Sigmoid colon (tissue), 4 donors: Measurements from ENCODE around the gene FOXP1.

ENCODE experiments used
- POLR2A ChIP-seq, 2 donors: fragments of 450-650 bp; IDR thresholded peaks; one replicate each; pipeline ENCODE4 v1.6.1; 2016; ENCODE audit warnings: antibody characterized with exemption in 2 of 2, mild to moderate bottlenecking in 2 of 2, moderate library complexity in 2 of 2
- POLR2AphosphoS5 ChIP-seq, 4 donors: sonication (generic); formaldehyde crosslinking; IDR thresholded peaks; one replicate each; pipeline ENCODE4 v1.6.1; 2017; ENCODE audit warnings: antibody characterized with exemption in 4 of 4
- TF ChIP-seq, protein P1 (sequence below), 4 experiments: fragments of 450-650 bp in 3 of 4; fragments of 200-600 bp in 1 of 4; IDR thresholded peaks; one replicate each; pipeline ENCODE4 v1.5.1; 2016 to 2019; ENCODE audit warnings: antibody characterized with exemption in 4 of 4, mild to moderate bottlenecking in 3 of 4, moderate library complexity in 2 of 4

DNA sequence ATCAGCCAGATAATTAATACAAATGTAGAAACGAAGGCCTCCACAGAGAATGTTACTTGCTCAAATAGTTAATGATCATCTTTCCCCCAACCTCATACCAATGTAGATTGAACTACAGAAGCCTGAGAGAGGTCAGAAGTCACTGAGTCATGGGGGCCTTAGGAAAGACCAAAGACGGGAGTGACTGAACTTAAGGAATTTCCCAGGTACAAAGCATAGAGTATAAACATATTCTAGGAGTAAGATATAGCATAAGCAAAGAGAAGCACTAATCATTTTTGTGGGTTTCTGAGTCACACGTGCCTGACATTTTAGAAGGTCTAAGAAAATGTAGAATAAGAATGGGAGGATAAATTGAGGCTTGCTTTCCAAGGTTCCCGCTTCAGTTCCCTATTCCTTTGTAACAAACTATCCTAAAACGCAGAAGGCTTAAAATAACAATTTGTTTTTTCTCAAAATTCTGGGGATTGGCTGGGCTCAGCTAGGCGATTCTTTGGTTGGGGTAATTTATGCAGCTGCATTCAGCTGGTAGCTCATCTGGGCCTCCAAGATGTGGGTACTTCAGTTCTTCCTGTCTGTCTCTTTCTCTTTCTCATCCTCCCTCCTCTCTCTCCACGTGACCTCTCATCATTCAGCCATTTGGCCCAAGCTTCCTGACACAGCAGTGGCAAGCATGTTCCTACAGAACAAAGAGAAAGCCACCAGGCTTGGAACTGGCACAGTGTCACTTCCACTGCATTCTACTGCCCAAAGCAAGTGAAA is 422.6 kb downstream of the FOXP1 start:
- TF ChIP-seq, protein P1, sequence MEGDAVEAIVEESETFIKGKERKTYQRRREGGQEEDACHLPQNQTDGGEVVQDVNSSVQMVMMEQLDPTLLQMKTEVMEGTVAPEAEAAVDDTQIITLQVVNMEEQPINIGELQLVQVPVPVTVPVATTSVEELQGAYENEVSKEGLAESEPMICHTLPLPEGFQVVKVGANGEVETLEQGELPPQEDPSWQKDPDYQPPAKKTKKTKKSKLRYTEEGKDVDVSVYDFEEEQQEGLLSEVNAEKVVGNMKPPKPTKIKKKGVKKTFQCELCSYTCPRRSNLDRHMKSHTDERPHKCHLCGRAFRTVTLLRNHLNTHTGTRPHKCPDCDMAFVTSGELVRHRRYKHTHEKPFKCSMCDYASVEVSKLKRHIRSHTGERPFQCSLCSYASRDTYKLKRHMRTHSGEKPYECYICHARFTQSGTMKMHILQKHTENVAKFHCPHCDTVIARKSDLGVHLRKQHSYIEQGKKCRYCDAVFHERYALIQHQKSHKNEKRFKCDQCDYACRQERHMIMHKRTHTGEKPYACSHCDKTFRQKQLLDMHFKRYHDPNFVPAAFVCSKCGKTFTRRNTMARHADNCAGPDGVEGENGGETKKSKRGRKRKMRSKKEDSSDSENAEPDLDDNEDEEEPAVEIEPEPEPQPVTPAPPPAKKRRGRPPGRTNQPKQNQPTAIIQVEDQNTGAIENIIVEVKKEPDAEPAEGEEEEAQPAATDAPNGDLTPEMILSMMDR (IDR thresholded peaks at IDR 0.05): no peak
- TF ChIP-seq POLR2A (IDR thresholded peaks at IDR 0.05) (no peak), POLR2AphosphoS5 (IDR thresholded peaks at IDR 0.05) (no peak)
